Limb (tissue), 2 donors: ENCODE measurements around the gene TNIK.
A peak's percentile ranks its signal among the peaks of the same experiment; 100 is the strongest.
"Not testable (repeated sequence)": the region's sequence is repeated elsewhere in the genome, so short reads cannot be mapped to it uniquely, and the experiment has no call there.

Experiments used
- DNase-seq, 2 donors: peaks; one replicate each; pipeline ENCODE4 v3.0.0-alpha.2; 2016; ENCODE audit errors: extremely low spot score in 2 of 2

TNIK gene

DNA sequence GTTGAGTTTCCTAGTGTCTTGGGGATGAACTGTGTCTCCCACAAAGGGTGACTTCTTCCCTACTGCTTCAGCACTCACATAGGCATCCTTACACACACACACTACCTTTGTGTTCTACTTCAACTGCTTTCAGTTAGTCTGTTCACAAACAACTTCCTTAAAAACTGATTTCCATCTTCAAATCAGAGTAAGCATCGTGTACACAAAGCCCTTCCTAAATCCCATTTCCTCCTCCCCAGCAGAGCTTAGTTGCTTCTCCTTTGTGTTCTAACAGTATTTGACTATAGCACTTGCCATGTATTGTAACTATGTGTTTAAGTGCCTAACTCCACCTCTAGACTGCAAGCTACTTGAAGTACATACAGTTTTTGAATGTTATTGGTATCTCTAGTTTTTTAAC lies 71.7 kb downstream of the TNIK start:
- no peak for DNase-seq

DNA sequence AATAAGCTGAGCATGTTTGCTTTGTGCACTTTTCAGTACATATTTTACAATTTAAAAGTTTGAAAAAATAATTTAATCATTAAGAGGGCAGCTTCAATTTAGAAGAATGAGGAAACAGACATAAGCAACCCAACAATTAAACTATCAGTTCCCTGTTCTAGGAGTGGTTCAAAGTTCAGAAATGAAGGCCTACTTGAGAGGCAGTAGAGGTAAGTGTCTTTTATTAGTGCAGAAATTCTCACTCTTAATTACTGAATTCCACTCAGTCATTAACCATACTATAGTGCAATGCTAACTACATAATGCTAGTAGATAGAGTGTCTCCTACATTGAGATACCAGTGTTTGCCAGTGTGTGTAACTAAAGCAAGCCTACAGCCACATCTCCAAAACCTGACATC lies 73.1 kb downstream of the TNIK start:
- DNase-seq: no peak

DNA sequence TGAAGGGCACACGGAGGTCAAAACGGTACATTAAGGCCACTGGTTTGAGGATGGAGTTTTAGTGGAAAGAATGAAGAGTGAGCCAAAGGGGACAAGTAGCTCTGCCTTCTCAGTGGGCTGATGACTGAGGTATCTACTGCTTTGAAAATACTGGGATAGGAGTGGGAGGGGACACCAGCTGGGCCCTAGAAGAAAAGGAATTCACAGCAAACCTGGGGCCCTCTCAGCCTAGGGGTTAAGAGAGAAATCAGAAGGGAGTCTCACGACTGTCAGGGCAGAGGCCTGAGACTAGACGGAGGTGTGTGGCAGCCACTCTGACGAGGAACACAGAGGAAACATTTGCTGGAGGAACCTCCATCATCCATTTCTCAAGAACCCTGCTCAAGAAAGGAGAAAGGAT lies 75.1 kb downstream of the TNIK start:
- DNase-seq: no peak

DNA sequence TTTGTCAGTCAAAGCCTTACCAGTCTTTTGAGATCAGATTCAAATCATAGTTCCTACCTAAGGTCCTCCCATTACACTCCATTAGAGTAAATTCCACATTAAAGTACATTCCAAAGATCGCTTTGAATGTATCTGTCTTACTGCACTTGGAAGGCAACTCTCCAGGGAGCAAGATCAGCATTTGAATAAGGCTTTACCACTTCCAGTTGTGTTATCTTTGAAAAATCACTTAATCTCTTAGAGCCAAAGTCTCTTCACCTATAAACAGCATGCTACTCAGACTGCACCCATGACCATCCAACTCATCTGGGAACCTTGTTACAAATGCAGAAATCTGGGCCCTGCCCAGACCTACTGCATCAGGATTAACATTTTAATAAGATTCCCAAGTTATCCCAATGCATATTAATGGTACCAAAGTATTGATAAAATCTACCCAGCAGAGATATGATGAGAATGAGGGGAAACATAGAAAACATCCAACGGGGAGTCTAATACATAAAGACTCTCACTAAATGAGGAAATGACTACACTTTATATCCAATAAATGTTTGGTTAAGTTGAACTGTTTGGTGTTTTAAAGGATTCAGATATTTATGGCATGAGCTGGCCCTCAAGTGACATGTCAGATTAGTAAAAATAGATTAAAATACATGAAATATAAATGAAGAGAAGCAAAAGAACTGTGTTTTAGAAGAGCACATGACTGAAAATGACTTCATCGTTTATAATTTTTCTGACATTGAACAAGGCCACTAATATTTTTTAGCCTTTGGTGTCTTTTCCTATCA lies 75.9 kb downstream of the TNIK start:
- DNase-seq: no peak

DNA sequence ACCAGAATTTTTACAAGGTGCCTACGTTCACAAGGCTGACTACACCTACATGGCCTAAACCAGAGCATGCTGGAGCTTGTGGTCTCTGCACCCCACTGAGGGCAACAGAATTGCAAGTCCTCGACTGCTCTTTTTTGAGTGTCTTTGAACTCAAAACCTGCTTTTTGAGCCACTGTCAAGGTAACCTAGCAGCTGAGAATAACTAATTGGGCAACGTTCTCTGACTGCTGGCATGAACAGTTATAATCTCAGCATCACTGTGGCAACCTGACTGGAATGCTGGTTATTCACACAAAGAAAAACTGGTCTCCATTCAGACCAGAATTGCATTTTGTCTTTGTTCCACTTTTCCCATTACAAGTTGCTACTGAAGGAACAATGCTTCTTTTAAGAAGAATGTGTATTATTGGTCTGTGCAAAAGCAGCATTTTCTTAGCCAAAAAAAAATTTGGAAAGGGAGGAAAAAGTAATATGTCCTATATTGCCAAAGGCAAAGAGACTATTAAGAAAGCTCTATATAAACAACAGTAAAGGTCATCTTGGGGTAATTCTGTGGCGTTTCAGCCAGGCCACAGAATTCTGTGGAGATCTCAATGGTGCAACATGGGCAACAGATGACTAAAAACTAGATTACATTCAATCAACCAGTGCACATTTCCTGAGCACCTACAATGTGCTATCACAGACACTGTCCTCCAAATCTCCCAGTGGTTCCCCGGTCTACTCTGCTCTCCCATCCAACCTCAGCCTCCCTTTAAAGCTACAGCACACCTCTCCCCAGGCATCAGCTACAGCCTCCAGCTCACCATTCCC lies 76.8 kb downstream of the TNIK start:
- DNase-seq: no peak

DNA sequence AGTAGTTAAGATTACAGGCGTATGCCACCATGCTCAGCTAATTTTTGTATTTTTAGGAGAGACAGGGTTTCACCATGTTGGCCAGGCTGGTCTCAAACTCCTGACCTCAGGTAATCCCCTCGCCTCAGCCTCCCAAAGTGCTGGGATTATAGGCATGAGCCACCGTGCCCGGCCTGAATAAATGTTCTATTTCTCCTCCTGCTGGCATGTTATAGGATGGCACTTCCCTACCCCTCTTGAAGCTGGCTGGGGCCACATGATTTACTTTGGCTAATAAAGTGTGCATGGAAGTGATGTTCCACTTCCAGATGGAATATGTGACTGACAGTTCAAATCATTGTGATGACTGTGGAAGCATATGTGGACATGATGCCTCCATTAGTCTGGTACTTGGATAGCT lies 77.9 kb downstream of the TNIK start:
- not testable (repeated sequence) for DNase-seq

DNA sequence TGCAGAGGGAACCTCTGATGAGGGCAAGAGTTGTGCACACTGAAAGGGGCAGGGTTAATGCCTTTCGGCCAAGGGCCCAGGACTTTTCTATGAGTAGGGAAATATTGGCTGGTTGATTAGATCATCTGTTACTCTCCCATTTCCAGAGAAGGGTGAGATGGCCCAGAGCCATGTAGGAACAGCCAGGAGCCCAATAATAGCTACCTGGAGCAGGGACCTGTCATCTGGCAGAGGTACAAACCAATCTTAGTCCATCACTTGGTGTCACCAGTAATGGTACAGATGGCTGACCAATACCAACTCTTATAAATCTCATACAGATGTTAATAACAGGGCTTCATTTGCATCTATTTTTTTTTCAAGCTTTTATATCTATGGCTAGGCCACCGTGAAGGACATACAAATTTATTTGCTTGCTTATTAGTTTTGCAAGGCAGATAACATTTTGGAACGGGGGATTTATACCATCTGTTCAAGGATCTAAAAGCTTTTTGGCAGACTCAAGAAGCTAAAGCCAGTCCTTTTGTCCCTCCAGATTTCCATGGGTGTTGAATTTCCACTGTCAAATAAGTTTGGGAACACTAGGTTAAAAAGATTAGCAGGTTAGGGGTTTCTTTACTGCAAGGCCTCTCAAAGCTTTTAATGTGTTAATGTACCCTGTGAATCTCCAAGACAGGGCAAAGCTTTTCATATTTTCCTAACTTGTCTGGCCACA lies 79.3 kb downstream of the TNIK start:
- peak in 1 of 2 donors; percentile 50 for DNase-seq

DNA sequence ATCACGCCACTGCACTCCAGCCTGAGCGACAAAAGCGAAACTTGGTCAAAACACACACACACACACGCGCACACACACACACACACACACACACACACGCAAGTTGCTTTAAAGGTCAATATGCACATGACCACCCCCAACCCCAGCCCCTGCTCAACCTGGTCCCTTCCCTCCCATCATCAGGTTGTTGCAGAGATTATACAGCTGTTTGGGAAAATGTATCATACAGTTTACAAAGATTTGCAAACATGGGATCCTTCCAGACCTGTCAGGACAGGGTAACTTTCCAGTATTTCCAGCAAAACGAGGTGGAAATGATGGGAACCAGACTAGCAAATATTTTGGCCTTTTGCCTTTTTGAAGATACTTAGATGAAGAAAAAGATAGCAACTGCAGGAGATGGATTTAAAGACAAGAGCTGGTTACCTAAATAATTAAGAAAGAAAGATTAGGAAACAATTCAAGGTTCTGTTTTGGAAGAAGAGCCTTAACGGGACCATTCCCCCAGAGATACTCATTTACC lies 80.2 kb downstream of the TNIK start:
- DNase-seq: no peak

DNA sequence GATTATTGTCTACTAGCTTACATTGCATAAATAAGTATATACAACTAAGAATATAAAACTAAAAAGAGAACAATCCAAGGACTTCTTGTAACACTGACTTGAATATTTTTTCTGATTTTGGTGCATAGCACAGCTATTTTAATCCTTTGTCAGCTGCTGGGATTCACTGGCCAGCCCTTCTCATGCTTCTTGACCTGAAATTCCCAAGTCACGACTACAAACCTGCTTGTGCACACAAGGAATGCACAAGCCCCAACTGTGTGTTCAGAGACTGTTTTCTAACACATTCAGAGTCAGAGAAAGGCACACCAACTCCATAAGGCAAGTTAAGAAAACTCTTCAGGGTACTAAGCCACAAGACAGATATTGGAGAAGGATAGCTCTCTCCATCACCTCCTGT lies 80.9 kb downstream of the TNIK start:
- DNase-seq: no peak

DNA sequence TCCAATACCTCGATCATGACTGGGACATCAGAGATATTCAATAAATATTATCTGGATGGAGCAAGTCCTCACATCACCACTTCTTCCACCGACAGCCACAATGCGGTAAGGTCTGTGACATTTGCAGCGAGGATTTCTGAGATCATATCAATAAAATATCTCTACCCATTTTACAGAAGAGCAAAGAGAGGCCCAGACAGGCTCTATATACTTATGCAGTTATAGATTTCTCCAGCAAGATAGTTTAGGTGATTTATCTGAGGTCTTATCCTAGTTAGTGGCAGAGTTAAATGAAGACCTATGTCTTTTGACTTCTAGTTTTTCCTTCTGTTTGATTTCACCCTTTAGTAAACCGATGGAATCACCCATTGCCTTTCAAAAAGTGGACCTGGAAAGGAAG lies 81.6 kb downstream of the TNIK start:
- no peak for DNase-seq

DNA sequence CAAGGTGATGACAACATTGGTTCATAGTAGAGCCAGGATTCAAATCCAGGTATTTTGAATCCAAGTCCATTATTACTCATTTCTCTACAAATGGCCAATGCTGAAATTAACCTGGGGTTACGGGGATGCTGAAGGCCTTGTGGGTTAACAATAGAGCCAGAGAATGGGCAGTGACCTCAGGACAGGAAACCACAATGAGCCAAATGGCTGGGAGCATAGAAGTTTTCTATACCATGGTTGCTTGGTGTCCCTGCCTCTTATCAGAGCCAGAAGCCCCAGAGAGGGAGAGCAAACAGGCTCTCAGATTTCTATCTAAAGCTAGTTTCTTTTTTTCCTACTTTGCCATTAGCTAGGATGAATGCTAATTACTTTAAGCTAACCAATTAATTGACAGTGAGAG lies 82.3 kb downstream of the TNIK start:
- DNase-seq: no peak

DNA sequence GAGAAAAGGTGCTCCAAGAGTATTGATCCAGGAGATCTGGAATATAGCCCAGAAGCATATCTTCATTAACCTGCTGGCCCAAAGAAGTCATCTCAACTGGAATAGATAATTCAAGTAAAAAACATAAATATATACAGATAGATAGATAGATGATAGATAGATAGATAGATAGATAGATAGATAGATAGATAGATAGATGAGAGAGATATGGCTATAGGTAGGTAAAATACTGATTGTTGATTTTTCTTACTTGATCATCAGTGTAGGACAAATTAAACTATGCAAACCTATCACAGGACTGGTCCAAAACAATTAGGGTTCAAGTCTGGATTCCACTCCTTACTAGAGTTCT lies 83.6 kb downstream of the TNIK start:
- no peak for DNase-seq

DNA sequence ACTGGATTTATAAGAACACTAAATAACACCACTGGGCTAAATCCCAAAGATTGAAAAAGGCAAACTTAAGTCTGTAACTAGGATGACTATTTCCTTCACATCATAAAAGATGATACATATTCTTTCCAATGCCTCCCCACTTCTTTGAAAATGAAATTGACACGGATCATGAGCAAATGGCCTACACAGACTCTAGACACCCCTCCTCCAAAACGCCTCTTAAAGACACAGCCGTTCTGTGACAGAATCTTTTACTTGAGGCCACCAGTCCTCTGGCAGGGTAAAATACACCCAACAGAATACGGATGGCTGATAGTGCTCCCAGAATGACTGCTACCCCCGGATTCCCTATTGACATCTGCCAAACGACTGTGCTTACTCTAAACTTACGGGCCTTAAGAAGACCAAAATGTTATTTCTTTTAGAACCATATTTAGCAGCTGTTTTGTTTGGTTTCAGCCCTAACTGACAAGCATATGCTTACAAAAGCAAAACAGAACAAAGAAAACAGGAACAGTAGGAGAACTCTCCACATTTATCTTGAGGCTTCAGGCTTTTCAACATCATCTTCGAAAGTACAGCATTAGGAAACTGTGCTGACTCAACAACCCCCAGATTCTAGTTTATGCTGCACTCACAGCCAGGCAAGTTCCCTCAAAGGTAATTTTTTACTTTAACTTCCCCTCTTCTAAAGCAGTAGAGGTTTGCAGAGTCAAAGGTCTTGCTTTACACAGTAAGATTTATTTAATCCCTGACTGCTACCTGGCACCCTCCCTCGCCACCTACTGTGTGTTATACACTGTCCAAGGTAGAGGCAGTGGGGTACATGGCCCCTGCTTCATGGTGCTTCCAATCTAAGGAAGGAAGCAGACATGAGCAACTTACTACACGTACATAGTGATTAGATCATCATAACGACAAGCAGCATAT lies 84.3 kb downstream of the TNIK start:
- no peak for DNase-seq

DNA sequence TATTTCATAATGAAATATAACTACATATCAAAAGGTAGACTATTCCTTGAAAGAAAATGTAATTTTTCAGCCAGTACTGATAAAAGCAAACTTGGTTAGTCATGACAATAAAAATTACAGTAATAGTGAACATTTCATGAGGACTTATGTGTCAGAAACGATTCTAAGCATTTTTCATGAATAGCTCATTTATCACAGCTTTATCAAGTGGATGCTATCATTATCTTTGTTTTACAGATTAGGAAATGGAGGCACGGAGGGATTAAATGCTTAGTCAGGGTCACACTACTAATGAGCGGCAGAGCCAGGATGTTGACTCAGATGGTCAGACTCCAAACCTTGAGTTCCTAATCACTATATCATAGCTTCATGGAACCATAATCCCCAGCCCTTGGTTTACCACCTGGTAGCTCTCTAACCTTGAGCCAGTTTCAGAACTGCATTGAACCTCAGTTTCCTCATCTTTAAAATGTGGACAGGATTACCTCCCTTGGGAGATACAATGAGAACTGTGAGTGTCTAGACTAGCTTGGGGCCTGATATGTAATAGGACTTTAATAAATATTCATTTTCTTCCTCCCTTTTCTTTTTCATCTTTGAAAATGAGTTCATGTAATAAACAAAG lies 85.4 kb downstream of the TNIK start:
- DNase-seq: no peak

DNA sequence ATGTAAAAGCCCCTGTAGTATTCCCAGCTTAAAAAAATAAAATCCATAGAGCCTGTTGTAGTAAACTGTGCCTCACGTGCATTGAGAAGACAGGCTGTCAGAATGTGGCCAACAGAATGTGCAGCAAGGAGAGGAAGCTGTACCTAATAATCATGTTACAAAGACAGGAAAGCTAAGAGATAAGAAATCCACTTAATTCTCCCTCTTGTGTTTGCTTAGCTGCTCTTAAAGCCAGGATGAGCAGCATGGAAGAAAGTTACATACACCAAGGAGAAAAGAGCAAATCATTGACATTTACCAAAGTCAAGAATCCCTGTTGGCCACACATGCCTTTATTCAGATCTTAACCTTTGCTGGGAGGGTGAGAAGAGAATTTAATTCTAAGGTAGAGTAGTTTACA lies 85.9 kb downstream of the TNIK start:
- DNase-seq: no peak

DNA sequence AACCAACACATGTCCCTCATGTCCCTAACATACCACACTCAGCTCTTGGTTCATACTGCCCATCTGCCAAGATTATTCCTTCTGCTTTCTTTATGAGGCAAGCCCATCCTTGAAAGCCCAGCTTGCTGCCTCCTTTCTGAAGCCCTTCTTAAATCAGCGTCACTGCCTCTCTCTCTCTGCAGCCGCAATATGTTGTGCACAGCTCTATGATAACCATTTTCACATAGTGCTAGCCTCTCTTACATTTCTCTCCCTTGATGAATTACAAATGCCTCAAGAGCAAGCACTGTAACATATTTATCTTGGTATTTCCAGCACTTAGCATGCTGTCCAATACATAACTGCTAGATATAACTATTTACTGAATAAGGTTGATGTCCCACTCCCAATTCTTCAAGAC lies 86.5 kb downstream of the TNIK start:
- DNase-seq: no peak

DNA sequence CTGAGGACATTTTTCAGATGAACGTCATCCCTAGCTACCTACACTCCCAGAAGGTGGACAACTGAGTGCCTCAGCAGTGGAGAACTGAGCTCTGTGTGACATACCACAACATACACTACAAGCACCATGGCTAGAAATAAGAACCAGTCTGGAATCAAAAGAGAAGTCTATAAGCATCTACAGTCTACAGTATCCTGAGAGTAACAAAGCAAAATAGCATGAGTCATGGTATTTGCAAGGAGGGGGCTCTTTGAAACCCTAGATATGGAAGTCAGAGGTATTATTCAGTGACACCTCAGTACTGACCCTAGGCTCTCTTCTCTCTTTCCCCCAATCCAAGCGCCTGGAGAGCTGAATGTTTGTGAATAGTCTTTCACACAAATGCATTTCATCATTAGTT lies 87.5 kb downstream of the TNIK start:
- no peak for DNase-seq

DNA sequence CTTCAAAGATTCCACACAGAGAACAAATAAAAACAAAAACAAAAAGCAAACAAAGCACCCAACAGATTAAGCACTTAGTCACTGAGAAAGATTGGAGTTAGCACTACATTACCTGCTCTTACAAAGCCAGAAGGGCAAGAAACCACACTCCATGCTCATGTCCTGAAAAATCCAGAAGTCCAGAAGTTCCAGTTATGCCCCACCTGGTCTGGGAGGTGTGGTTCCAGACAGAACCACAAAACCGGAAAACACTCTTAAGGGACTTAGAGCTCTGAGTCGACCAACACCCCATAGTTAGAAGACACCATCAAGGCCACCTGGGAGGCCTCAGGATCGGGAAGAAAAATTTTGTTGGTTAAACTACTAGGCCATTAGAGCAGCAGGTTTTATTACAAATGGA lies 88.9 kb downstream of the TNIK start:
- DNase-seq: no peak

DNA sequence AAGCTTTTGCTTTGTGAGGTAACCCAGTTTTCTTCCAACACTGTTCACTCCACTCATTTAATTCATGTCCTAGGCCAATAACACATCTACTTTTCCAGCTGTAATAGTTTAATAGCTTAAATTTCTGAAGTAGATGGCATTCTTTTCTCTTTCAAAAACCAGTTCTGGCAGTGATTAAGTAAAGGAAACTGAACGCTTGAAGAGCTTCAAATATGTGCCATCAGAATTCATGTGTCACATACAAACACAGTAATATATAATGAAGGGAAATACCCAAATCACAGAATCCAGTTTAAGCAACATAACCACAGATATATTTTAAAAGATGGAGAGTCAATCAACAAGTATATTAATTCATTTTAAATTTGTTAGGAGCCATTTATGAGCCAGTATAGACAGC lies 91.0 kb downstream of the TNIK start:
- DNase-seq: no peak

DNA sequence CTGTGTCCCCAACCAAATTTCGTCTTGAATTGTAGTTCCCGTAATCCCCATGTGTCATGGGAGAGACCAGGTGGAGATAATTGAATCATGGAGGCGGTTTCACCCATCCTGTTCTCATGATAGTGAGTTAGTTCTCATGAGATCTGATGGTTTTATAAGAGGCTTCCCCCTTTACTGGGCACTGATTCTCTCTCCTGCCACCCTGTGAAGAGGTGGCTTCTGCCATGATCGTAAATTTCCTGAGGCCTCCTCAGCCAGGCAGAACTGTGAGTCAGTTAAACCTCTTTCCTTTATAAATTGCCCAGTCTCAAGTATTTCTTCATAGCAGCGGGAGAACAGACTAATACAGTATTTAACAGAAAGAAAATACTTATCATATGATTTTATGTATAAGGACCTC lies 93.5 kb downstream of the TNIK start:
- DNase-seq: not testable (repeated sequence)

DNA sequence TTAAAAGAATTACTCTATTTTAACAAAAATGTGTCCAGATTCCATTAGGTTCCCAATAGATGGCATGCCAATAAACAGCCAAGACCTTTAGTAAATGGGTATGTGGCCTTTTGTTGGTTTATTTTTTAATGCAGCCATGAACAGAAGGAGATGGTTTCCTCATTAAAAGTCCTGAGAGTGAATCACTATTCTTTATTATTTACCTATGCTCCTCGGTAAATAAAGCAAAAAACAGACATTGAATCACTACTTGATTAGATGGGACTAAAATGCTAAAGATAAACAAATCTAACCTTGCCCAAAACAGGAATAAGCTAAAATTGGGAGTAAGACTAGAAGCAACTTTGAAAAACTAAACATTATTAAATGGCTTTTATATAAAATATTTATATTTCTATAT lies 94.2 kb downstream of the TNIK start:
- DNase-seq: no peak
